HG03565 (cell line): ENCODE results near the gene CTNNBIP1.

ENCODE experiments used
- ATAC-seq: cut with Tn5 transposase; IDR thresholded peaks from one replicate; pipeline ENCODE4 v1.9.1; 2021; ENCODE audit warnings: mild to moderate bottlenecking, moderate library complexity; ENCODE audit not compliant: unreplicated experiment

Gene CTNNBIP1

DNA sequence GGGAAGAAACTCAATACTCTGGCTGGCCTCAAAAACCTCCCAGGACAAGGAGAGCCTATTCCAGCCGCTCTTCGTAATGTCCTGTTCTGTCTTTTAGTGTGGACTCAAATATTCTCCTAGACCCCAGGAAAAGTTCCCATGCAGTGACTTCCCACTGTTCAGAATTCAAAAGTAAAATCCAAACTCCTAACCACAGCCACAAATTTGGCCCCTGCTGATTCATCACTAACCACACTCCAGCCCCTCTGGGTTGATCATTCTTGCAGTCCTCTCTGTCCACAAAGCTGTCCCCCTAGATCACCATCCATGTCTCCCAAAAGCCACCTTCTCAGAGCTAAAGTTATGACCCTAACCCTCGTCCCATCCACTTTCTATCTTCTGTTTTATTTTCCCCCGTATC is 5.1 kb downstream of the CTNNBIP1 start:
- ATAC-seq, result no peak

DNA sequence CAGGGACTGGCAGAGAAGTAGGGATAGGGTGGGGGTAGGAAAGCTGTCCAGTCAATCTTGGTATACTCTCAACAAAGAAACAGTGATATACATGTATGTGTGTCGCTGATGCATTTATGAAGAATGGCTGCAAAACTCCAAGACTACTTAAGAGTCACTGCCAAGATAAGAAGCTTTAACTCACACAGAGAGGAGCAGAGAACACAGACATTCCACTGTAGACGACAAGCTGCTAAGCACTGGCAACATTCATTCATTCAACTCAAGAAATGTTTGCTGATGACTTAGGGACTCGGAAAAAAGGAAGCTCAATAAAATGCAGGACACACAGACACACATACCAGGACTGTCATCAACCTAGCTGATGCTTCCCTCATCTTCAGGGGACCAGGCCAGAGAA is 5.5 kb downstream of the CTNNBIP1 start:
- ATAC-seq, result no peak

DNA sequence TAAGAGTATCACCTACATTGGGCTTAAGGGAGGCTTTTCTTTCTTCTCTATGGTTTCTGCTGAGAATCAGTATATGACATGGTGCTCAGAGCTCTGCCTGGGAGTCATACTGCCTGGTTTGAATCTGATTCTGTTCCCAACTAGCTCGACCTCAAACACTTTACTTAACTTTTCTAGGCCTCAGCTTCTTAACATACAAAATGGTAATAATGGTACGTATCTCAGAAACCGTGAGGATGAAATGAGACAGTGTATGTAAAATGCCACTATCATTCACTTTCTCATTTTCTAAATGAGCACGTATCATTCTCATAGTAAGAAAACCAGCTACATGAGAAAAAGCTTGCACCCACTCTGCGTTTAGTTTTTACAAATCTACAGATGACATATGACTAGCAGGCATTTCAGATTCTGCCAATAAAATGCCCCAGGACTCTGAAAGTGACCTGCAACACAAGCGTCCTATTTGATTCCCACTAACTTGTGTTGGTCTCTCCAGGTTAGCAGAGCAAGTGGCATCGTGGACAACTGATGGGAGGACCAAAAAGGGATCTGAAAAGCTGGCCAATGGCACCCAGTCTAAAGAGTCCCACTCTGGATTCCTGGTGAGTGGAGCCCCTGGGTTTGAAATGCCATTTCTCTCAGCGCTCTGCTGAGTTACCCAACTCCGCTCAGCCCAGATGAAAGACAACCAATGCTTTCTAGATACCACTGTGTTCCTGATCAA is 6.1 kb downstream of the CTNNBIP1 start:
- ATAC-seq, result no peak

DNA sequence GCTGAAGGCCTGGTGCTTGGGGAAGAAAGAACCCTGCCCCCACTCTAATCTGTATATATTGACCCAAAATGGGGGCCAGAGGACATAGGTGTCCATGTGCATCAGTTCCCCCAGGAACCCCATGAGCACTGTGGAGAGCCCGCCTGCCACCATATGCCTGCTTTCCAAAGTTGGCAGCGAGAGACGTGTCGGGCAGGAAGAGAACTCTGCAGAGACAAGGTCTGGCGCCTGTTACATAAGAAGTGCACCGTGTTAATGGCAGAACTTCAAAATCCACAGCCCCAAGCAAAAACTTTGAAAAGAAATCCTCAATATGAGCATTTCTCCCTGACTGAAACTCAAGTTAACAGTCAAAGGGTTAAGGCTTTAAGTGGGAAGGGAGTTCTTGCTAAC is 8.0 kb downstream of the CTNNBIP1 start:
- no peak for ATAC-seq

DNA sequence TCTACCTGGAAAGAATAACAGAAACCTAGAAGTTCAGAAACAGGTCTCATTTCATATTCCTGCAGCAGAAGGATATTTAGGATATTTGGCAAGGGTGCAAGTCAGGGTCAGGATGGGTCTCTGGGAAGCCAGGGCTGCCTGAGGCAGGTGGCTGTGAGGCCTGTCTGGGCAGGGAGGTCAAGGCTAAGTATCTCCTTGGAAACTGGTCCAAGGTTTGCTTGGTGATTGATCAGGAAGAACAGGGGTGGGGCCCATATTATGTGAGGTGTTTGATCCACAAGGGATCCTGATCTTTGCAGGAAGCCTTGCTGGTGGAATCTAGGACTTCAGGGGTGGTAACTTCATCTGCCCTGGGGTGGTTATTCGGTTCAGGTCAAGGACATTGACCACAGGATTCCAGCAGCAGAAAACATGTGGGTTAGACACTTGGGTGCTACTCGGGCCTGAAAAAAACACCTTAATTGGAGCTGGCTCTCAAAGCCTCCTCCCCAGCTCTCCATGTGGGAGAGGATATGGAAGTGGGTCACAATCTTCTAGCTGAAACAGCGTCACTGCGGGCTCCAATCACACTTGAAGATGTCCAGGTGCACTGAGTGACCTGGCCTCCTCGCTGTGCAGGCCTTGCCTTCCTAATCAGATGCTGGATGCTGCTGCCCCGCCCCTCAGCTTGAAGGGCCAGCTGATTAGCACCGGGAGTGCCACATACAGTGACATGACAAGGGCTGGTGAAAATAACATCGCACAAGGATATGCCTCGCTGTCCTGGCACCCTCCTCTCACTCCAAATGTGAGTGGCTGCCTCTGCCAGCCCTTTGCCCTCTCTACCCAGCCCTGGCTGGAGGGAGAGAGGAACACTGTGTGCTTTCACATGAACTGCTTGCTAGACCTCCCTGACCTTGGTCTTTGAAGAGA is 8.7 kb downstream of the CTNNBIP1 start:
- ATAC-seq, result no peak

DNA sequence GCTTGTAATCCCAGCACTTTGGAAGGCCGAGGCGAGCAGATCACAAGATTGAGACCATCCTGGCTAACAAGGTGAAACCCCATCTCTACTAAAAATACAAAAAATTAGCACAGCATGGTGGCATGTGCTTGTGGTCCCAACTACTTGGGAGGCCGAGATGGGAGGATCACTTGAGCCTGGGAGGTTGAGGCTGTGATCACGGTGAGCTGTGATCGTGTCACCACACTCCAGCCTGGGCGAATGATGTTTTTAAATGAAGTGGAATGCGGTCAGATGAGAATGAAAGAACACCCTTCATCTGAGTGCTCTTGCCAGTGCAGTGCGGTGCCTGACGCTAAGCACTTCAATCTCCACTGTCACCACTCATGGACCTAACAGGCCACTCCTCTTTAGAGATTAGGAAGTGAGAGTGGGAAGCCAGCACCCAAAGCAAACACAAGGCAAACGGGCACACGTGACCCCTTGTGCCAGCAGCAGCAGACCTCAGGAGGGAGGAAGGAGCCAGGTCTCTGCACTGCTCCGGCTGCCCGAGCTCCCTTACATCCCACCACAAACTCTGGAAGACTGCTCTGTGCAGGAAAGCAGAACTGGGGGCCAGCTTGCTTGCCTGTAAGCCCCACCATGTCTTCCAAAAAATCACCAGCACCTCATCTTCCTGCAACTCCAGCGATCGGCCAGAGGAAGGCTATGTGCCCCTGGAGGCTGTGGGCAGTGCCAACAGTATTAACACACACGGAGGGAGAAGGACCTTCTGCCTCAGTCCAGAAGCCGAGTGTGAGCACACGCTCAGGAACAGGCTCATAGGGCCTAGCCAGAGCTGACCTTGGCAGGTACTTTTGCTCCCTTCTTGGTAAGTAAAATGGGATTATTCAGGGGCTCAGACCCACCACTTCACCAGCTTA is 9.7 kb downstream of the CTNNBIP1 start:
- no peak for ATAC-seq

DNA sequence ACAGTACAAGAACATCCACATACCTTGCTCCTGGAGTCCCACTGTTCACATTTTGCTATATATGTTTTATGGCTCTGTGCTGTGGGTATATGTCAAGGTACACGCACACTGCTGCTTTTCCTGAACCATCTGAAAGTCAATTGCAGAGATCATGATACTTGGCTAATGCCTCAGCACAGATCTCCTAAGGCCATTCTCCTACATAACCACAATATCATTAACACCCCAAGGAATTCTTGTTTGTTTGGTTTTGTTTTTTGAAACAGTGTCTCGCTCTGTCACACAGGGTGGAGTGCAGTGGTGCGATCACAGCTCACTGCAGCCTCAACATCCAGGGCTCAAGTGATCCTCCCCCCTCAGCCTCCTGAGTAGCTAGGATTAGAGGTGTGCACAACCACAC is 16.0 kb downstream of the CTNNBIP1 start:
- no peak for ATAC-seq

DNA sequence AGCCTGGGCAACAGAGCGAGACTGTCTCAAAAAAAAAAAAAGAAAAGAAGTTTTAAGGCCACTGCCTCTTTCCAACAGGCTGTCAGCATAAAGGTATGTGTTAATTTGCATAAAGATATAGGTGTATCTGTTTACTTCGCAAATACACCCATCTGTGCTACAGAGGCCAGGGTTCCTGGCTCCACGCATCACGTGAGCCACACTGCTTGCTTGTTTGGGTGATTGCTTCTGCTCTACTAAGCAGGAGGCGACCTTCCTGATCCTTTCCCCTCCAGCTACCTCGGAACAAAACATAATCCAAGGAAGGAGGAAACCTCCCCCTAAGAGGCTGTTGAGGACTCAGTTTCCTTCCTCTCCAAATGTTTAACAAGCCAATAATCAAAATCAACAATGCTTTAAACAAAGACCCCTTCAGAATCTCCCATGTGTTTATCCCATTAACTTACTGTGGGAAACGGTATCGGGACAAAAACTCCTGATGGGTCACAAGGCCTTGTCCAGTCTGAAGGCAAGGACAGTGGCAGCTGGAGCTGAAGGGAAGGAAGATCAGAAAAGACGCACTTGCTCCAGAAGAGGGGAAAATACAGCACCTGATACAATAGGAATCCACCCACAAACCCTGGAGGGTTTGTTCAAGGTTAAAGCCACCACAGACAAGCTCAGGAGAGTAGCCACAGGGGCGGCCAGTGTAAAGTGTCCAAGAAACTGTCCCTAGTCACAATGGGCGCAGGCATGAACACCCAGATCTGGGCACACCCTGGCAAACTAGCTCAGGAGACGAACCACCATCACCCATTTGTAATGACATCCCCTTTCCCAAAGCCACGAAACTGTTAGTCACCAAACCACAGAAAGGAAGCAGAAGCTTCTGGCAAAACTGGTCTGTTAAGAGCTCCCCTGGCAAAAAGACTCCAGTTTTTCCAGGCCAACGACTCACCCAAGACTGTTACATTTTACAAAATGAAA is 17.2 kb downstream of the CTNNBIP1 start:
- no peak for ATAC-seq

DNA sequence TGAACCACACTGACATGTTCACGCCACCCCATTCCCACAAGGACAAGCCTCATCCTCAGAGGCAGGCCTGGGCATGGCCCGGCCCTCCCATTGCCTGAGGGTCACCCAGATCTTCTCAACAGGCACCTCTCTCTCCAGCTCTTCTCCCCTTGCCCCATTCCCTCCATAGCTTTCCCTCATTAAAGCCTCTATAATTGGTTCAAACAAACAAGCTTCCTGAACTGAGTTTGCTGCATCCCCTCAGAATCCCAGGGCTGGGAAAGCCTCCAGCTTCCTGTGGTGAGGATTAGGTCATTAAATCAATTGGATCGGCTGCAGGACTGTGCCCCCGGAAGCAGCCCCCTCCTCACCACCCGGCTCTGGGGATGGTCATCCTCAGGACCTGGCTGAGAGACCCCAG is 18.9 kb downstream of the CTNNBIP1 start:
- no peak for ATAC-seq

DNA sequence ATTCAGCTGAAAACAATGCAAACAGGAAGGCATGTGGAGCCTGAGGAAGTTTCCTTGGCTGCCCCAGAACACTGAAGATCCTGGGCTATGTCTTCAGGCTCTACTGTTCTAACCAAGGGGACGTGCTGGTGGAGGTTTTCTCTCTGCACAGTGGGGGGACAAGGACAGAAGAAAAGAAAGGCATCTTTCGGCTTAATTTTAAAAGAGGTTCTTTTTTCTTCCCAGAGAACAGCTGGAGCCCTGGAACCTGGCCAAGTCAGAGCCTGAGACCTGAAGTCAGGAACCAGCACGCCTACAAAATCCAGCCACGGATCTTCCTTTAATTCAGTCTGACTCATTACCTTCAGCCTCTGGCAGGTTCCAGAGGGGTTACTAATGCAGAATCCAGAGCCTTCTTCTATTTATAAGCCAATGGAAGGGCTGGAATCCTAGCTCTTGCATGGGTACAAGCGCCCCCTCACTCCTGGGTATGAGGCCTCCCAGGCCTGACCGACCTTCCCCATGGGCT is 19.8 kb downstream of the CTNNBIP1 start:
- ATAC-seq, result no peak

DNA sequence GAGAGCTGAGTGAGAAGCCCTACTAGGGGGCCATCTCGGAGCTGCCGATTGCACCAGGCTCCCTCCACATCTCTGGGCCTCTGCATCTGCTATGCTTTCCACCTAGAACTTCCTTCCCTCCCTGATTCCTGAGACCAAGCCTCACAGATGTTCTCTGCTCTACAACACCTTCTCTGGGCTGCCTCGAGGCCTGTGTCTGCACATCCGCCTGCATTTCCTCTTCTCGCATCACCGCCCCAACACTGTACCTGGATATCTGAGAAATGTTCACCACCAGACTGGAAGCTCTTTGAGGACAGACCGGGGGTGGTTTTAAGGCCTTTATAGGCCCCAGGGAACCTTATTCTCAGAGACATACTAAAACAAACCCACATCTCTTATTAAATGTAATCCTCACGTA is 20.7 kb downstream of the CTNNBIP1 start:
- ATAC-seq, result no peak

DNA sequence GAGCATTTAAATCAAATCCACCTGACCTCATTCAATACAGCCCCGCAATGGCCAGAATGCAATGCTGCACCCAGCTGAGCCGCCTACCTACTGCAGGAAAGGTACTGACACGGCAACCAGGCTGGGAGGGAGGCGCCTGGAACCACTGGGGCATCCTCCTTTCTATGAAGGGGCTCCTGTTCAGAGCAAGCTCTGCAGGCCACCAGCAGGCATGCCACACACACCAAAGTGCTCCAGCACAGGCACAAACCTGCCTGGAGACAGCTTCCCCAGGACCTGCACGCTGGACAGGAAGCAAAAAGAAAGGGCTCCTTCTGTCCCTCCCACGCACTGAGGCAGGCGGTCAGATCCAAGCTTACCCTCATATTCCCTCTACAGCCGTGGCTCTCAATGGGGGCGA is 21.2 kb downstream of the CTNNBIP1 start:
- no peak for ATAC-seq

DNA sequence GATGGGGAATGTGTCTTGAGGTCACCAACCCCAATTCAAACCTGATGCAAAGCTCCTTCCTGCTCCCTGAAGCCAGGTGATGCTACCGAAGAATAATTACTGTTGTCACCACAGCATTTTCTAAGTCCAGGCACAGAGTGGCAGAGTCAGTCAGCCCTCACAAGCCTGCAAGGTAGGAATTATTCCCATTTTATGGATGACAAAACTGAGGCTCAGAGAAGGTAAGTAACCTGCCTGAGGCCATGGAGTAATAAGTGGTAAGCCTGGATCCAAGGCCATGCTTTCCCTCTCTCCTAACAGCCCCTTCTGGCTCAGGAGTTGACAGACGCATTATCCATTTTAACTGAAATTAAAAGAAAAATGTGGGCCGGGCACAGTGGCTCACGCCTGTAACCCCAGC is 23.0 kb downstream of the CTNNBIP1 start:
- ATAC-seq, result no peak

DNA sequence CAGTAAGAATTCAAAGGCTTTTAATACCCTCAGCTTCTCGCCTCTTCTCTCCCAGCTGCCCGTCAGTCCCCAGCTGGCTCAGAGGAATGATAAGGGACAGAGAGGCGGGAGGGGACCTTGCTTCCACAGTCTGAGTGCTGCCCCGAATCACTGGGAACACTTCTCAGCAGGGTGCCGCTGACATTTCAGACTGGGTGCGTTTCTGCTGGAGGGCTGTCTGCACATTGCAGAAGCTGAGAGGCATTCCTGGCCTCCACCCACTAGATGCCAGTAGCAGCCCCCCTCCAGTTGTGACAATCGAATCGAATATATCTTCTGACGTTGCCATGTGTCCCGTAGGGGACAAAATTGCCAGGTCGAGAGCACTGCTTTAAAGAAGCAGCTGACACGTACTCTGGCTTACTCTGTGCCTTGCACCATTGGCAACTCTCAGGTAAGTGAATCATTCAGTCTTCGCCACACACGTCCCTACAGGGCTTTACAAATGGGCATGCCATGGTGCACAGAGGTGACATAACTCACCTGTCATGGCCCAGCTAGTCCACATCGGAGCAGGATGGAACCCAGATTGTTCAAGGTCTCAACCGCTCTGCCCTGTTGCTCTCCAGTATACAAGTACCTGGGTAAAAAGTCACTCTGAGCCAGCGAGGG is 23.9 kb downstream of the CTNNBIP1 start:
- ATAC-seq, result no peak

DNA sequence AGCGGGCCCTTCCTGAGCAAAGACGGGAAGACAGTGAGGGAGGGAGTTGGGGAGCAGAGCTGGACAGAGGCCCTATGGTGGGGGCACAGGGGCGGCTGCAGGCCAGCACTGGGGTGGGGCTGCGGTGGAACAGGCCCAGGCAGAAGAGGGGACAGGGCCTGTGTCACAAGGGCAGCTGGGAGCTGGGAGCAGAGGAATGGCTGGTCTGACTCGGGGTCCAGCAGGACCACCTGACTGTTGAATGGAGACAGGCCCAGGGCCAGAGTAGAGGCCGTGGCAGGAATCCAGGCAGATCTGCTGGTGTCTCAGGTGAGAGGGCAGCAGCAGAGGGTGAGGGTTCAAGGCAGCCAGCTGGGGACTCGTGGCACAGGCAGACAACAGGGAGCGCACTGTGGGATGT is 25.3 kb downstream of the CTNNBIP1 start:
- ATAC-seq, result no peak

DNA sequence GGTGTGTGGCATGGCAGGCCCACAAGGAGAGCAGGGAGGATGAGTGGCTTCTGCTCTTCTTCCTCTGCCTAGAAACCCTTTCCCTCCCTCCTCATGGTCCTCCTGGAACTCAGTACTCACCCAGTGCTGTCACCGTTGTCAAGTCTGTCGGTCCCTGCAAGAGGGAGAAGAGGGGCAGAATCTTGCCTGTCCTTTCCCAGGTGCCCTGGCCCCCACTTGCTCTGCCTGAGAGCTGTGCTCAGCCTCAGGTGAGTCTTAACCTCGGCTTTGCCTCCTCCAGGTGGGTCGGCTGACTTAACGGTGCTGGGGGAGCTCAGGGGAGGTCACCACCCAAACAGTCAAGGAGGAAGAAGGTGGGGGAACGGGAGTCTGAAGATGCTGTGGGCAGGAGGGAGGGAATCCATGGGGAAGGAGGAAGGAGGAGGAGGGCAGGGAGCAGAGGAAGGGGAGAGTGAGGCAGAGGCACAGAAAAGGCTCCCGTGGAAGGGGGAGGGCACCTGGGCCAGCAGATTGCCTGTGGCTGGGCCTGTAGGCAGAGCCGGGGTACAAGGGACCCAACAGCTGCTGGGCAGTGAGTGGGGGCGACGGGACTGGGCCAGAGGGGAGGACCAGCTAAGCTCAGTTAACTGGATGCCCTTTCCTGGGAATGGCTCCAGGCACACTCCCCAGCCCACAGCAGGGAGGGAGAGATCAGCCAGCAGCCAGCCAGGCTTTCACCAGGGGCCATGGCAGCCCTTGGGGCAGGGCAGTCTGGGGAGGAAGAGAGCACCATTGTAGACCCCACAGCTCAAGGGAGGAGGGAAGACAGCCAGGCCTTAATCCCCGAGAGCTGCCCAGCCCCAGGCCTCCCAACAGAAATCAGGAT is 26.3 kb downstream of the CTNNBIP1 start:
- no peak for ATAC-seq

DNA sequence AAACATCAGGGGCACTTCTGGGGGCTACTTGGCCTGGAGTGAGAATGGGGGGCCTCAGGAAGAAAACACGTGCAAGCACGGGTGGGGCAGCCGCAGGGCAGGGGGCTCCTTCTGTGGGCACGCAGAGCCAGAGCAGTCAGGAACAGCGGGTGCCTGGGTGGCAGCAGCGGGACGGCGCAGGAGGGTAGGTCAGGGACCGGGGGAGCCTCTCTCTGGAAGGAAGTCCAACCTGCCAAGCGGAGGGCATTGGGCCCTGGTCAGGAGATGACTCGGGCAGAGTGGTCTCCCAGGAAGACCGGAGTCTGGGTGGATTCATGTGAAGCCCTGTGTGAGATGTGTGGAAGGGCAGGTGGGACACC is 27.1 kb downstream of the CTNNBIP1 start:
- no peak for ATAC-seq

DNA sequence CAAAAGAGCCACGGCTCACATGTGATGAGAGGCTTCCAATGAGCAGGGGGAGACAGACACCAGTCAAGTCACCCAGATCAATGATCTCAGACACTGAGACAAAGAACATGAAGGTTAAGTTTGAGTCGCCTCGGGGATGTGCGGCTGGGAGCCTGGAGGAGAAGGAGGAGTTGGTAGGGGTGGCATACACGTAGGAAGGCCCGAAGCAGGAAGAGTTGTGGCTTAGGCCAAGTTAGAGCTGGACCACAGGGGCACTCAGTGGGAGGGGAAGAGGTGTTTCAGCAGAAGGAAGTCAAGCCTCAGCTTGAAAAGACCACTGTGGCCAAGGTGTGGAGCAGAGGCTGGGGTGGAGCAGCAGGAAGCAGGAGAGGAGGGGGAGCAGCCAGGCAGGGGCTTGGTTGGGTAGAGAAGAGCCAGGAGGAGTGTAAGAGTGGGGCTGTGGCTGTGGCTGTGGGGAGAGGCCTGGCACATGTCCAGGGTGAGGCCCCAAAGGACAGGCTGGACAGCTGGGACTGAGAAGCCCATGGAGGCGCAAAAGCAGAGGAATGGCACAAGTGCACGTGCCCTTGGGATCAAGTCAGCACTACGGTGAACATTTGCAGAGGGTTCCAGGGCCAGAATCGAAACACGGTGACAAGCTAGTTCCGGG is 27.6 kb downstream of the CTNNBIP1 start:
- ATAC-seq, result no peak
